ENCODE measurements around the gene TPRG1L. TPM values are rescaled to one million over a fixed set of nuclear protein-coding genes. Genes with fewer than 3 reads are reported as not detected.

The TPRG1L gene
- total and polyA plus RNA-seq, 2 experiments from 2014 or later = 6.2 to 20.3 TPM

DNA sequence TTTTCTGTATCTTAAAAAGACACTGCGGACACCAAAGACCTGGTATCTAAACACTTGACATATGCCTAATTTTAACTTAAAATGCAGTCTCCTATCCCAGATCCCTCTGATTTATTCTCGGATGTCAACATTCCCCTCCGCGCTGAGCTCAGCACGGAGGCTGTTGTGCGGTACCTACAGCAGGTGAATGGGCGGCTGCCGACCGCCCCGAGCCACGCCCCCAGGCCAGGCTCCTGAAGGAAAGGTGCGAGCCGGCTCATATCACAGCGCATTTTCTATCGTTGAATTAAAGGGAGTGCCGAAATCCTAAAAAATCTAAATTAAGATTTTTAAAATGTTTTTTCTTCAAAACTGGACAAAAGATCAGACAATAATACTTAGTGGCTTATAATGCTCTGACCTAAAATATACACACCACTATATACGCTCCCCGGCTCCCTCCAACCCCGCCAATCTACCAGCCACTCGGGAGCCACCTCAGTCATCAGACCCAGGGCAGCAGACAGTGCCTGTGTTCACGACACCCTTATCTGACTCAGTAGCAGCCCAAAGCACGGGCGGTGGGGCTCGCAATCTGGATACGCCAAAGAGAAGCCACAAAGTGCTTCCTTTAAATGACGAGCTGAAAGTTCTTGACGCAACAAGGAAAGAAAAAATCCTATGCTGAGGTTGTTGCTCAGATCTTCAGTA, 21.0 kb downstream of the TPRG1L start:
- Mint-ChIP-seq H3K4me3 (no peak overlapping the region), H3K9me3 (no peaks in the 10 kb centered on the region), H3K36me3 (ENCODE audit: low read depth) (peaks cover 11% of the 10 kb centered on the region), H3K27me3 (ENCODE audit: insufficient read depth, low read depth, poor library complexity) (peaks cover 13% of the 10 kb centered on the region), H3K4me1 (peaks cover 5% of the 10 kb centered on the region; the same call in 2 of the 3 replicates), H3K27ac (no peak overlapping the region)
- Histone ChIP-seq H3K27me3 (ENCODE audit: insufficient read depth) (peaks cover 8% of the 10 kb centered on the region), H3K27ac (ENCODE audit: low read depth) (no peak overlapping the region; the same call in 1 of the 2 replicates), H2AFZ (no peak overlapping the region), H3K36me3 (ENCODE audit: insufficient read depth) (0 out of 2 replicates have a peak, but pooled peaks cover 11% of the 10 kb centered on the region), H3K4me2 (no peak overlapping the region), H3K9me2 (ENCODE audit: insufficient read depth) (no peaks in the 10 kb centered on the region), H3F3A (replicated peaks; ENCODE audit: low read depth) (no peaks in the 10 kb centered on the region; the same call in 1 of the 2 replicates), H3K4me1 (ENCODE audit: insufficient read depth) (peaks cover 13% of the 10 kb centered on the region; the same call in 1 of the 2 replicates), H3K79me2 (replicated peaks; ENCODE audit: insufficient read depth) (peaks cover 25% of the 10 kb centered on the region), H4K20me1 (replicated peaks; ENCODE audit: insufficient read depth) (peaks cover 16% of the 10 kb centered on the region), H3K4me3 (no peak overlapping the region)
- DNase-seq (ENCODE audit: low spot score) (no peak), ATAC-seq (no peak)
- no peak for TF ChIP-seq REST (IDR thresholded peaks at IDR 0.05; ENCODE audit: unreplicated experiment)
- TF ChIP-seq ZNF114 (CRISPR knock-in tag; IDR thresholded peaks at IDR 0.05) = no peak
- TF ChIP-seq POLR2AphosphoS5 (IDR thresholded peaks at IDR 0.05; ENCODE audit: low read depth) = no peak
- TF ChIP-seq CREB1 (CRISPR knock-in tag; IDR thresholded peaks at IDR 0.05; ENCODE audit: low read depth) = no peak
- TF ChIP-seq NANOG (IDR thresholded peaks at IDR 0.05; ENCODE audit: borderline replicate concordance) = no peak

DNA sequence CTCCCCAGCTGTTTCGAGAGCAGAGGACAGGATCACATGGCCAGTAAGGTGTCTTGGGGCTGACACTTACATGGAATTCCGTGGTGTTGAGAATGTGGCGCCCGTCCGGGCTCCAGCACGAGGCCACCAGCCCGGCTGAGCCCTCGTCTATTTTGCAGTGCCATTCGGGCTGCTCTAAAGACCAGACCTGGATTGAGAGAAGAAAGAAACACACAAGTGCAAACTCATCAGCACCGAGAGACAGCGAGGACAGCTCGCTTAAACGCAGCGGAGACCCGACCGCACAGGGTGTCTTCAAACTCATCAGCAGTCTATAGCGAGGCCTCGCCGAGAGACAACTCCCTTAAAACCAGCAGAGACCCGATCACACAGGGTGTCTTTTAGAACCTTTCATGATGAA, 21.8 kb downstream of the TPRG1L start:
- H3K27ac Mint-ChIP-seq = no peak overlapping the region
- TF ChIP-seq EZH2 (IDR thresholded peaks at IDR 0.05; ENCODE audit: low read depth, unreplicated experiment) (no peak), CREB1 (CRISPR knock-in tag; IDR thresholded peaks at IDR 0.05; ENCODE audit: low read depth) (no peak), POLR2AphosphoS5 (IDR thresholded peaks at IDR 0.05; ENCODE audit: low read depth) (no peak), EZH2phosphoT487 (IDR thresholded peaks at IDR 0.05; ENCODE audit: unreplicated experiment) (no peak), JUNB (IDR thresholded peaks at IDR 0.05; ENCODE audit: unreplicated experiment) (no peak), ZNF114 (CRISPR knock-in tag; IDR thresholded peaks at IDR 0.05) (no peak), ETS1 (IDR thresholded peaks at IDR 0.05) (no peak), CTCF (conservative IDR thresholded peaks at IDR 0.05; ENCODE audit: low read depth in 2 of 2) (no peak), ZNF331 (CRISPR knock-in tag; IDR thresholded peaks at IDR 0.05; ENCODE audit: low read depth) (no peak)

More for the DNA sequence above, 21.8 kb downstream of the TPRG1L start:
- Histone ChIP-seq H3K27ac (ENCODE audit: low read depth) (no peak overlapping the region), H3K36me3 (ENCODE audit: insufficient read depth) (0 out of 2 replicates have a peak, but pooled peaks cover 11% of the 10 kb centered on the region), H3F3A (replicated peaks; ENCODE audit: low read depth) (peaks cover 7% of the 10 kb centered on the region), H3K4me3 (no peak overlapping the region), H2AFZ (no peak overlapping the region), H3K9me2 (ENCODE audit: insufficient read depth) (no peaks in the 10 kb centered on the region), H3K4me1 (ENCODE audit: insufficient read depth) (peaks cover 13% of the 10 kb centered on the region; the same call in 1 of the 2 replicates), H3K4me2 (no peak overlapping the region), H3K79me2 (replicated peaks; ENCODE audit: insufficient read depth) (peaks cover 24% of the 10 kb centered on the region), H4K20me1 (replicated peaks; ENCODE audit: insufficient read depth) (peaks cover 16% of the 10 kb centered on the region), H3K27me3 (ENCODE audit: insufficient read depth) (peaks cover 16% of the 10 kb centered on the region)
- no peak for ATAC-seq
- DNase-seq (ENCODE audit: low spot score) = no peak
- no peak overlapping the region for H3K4me3 Mint-ChIP-seq
- peaks cover 11% of the 10 kb centered on the region for H3K36me3 Mint-ChIP-seq (ENCODE audit: low read depth)
- H3K4me1 Mint-ChIP-seq = peaks cover 9% of the 10 kb centered on the region; the same call in 2 of the 3 replicates
- H3K27me3 Mint-ChIP-seq (ENCODE audit: insufficient read depth, low read depth, poor library complexity) = peaks cover 21% of the 10 kb centered on the region
- no peaks in the 10 kb centered on the region for H3K9me3 Mint-ChIP-seq
